ENCODE data around the gene TIGD6. TPM values are rescaled to one million over a fixed set of nuclear protein-coding genes. Genes with fewer than 3 reads are reported as not detected.

The TIGD6 gene
- total and polyA plus RNA-seq, 2 of the 4 experiments (the other 2 are of a cell fraction): 5.8 to 6.6 TPM

DNA sequence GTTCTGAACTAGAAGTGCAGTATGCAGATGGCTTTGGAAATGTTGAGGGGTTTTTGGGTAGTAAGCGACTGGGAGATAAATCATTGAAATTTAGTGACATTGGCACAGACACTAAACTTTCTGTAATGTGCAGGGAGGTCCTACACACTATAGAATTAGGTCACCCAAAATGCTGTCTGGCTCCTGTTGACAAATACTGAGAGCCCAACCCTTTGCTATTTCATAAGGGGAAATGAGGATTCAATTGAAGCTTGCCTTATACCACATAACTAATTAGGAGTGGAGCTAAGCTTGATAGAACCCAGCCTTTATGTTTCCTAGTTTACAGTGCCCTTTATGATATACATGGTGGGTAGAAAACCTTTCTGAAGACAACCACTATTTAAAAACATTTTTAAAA is 22.7 kb upstream of the TIGD6 start:
- no peaks in the 10 kb centered on the region for H4K20me1 ChIP-seq (ENCODE audit: insufficient read depth, low read length)
- no peak overlapping the region for H3K56ac ChIP-seq (ENCODE audit: extremely low read depth, insufficient read depth, low read length)
- in situ Hi-C loops (cut with MboI; ENCODE audit: low sequenced_read_pairs): no loop called here
- no peak overlapping the region for H4K91ac ChIP-seq (ENCODE audit: insufficient read depth, low read depth, low read length)
- H3K79me1 ChIP-seq (ENCODE audit: low read depth in 1 of 2, low read length in 2 of 2): peaks cover 27 to 54% of the 10 kb centered on the region in 2 experiments
- no peak overlapping the region; the same call in 1 of the 2 replicates for H3K18ac ChIP-seq (ENCODE audit: low read depth, low read length)
- H3K14ac ChIP-seq (replicated peaks; ENCODE audit: low read depth, low read length): peak overlapping the region; percentile 64
- H3K27me3 ChIP-seq (ENCODE audit: control insufficient read depth, insufficient read depth, low read length): no peaks in the 10 kb centered on the region
- no peak for ATAC-seq (ENCODE audit: low read depth)
- H3K27ac ChIP-seq (ENCODE audit: insufficient read depth, low read length): no peak overlapping the region
- H3K23ac ChIP-seq (ENCODE audit: low read depth, low read length): peak overlapping the region; percentile 75; the same call in 1 of the 2 replicates
- no peak overlapping the region for H3K9ac ChIP-seq (ENCODE audit: low read depth, low read length)
- ChIA-PET CTCF (no interaction called here), POLR2A (ENCODE audit: unreplicated experiment) (no interaction called here)
- peak overlapping the region; percentile 47; the same call in 1 of the 2 replicates for H2BK20ac ChIP-seq (ENCODE audit: low read depth, low read length)
- TF ChIP-seq RCOR1 (IDR thresholded peaks at IDR 0.05; ENCODE audit: insufficient replicate concordance, low read length) (no peak), POLR2A (IDR thresholded peaks at IDR 0.05; ENCODE audit: low read depth, low read length) (no peak), RFX5 (IDR thresholded peaks at IDR 0.05; ENCODE audit: low read depth, low read length) (no peak), BHLHE40 (IDR thresholded peaks at IDR 0.05; ENCODE audit: low read depth, low read length) (no peak), FOS (IDR thresholded peaks at IDR 0.05; ENCODE audit: low read depth, low read length) (no peak), CEBPB (IDR thresholded peaks at IDR 0.05; ENCODE audit: low read depth, low read length) (no peak), MXI1 (IDR thresholded peaks at IDR 0.05; ENCODE audit: borderline replicate concordance, low read depth, low read length) (no peak), MAZ (IDR thresholded peaks at IDR 0.05; ENCODE audit: borderline replicate concordance, low read depth, low read length) (no peak), NFE2L2 (IDR thresholded peaks at IDR 0.05; ENCODE audit: low read depth, low read length) (no peak), RAD21 (IDR thresholded peaks at IDR 0.05; ENCODE audit: low read length) (no peak), SMC3 (IDR thresholded peaks at IDR 0.05; ENCODE audit: low read depth, low read length) (no peak), MAFK (IDR thresholded peaks at IDR 0.05; ENCODE audit: low read depth, low read length) (no peak)
- TF ChIP-seq, protein P1, sequence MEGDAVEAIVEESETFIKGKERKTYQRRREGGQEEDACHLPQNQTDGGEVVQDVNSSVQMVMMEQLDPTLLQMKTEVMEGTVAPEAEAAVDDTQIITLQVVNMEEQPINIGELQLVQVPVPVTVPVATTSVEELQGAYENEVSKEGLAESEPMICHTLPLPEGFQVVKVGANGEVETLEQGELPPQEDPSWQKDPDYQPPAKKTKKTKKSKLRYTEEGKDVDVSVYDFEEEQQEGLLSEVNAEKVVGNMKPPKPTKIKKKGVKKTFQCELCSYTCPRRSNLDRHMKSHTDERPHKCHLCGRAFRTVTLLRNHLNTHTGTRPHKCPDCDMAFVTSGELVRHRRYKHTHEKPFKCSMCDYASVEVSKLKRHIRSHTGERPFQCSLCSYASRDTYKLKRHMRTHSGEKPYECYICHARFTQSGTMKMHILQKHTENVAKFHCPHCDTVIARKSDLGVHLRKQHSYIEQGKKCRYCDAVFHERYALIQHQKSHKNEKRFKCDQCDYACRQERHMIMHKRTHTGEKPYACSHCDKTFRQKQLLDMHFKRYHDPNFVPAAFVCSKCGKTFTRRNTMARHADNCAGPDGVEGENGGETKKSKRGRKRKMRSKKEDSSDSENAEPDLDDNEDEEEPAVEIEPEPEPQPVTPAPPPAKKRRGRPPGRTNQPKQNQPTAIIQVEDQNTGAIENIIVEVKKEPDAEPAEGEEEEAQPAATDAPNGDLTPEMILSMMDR (conservative IDR thresholded peaks at IDR 0.05; ENCODE audit: low read depth, low read length): no peak
- TF ChIP-seq, protein P2, sequence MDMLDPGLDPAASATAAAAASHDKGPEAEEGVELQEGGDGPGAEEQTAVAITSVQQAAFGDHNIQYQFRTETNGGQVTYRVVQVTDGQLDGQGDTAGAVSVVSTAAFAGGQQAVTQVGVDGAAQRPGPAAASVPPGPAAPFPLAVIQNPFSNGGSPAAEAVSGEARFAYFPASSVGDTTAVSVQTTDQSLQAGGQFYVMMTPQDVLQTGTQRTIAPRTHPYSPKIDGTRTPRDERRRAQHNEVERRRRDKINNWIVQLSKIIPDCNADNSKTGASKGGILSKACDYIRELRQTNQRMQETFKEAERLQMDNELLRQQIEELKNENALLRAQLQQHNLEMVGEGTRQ (IDR thresholded peaks at IDR 0.05; ENCODE audit: low read depth, low read length): no peak
- TF ChIP-seq, protein P3, sequence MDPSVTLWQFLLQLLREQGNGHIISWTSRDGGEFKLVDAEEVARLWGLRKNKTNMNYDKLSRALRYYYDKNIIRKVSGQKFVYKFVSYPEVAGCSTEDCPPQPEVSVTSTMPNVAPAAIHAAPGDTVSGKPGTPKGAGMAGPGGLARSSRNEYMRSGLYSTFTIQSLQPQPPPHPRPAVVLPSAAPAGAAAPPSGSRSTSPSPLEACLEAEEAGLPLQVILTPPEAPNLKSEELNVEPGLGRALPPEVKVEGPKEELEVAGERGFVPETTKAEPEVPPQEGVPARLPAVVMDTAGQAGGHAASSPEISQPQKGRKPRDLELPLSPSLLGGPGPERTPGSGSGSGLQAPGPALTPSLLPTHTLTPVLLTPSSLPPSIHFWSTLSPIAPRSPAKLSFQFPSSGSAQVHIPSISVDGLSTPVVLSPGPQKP (IDR thresholded peaks at IDR 0.05; ENCODE audit: borderline replicate concordance, low read depth, low read length): no peak
- peaks cover 12% of the 10 kb centered on the region for H3K4me1 ChIP-seq (ENCODE audit: control insufficient read depth, insufficient read depth, low read length)
- intact Hi-C loops (cut with micrococcal nuclease): no loop called here
- H2BK120ac ChIP-seq (ENCODE audit: low read depth, low read length): peak overlapping the region; percentile 53; the same call in 1 of the 2 replicates
- H3K4ac ChIP-seq (ENCODE audit: low read depth, low read length): peak overlapping the region; percentile 65; the same call in 1 of the 2 replicates
- H2BK15ac ChIP-seq (ENCODE audit: low read depth, low read length): 0 out of 3 replicates have a peak overlapping the region, but pooled peaks have one; percentile 52
- peaks cover 33% of the 10 kb centered on the region for H3K36me3 ChIP-seq (ENCODE audit: control insufficient read depth, insufficient read depth, low read length)
- H3K4me2 ChIP-seq (ENCODE audit: low read depth, low read length): no peak overlapping the region
- H4K8ac ChIP-seq (ENCODE audit: low read depth in 2 of 2, low read length in 2 of 2): peak overlapping the region in 1 of 2 experiments; percentile 50; a peak in 1 of 4 replicates
- no peak for DNase-seq
- H3K9me3 ChIP-seq (ENCODE audit: control insufficient read depth, insufficient read depth, low read length): no peaks in the 10 kb centered on the region
- H4K5ac ChIP-seq (ENCODE audit: low read depth, low read length): no peak overlapping the region
- no TSS peak for BruUV-seq (replicated peaks)
- dilution Hi-C loops (cut with HindIII; ENCODE audit: low sequenced_read_pairs, unreplicated experiment): no loop called here
- WGBS, 2 experiments (ENCODE audit: extremely low coverage in 2 of 2, insufficient read length in 1 of 2): no CpG with 5 or more reads among the region's 1 CpG
- no peak overlapping the region for H2BK5ac ChIP-seq (ENCODE audit: low read depth, low read length, poor library complexity, severe bottlenecking)
- H2AFZ ChIP-seq (replicated peaks; ENCODE audit: low read length, poor library complexity): no peak overlapping the region
- H2AK5ac ChIP-seq (ENCODE audit: low read depth, low read length): peak overlapping the region; percentile 66; the same call in 1 of the 2 replicates
- H2AK9ac ChIP-seq (replicated peaks; ENCODE audit: low read depth, low read length, poor library complexity): no peak overlapping the region
- H3K4me3 ChIP-seq (ENCODE audit: insufficient read depth, low read depth, low read length): no peak overlapping the region
- peaks cover 10% of the 10 kb centered on the region for H3K9me1 ChIP-seq (ENCODE audit: insufficient read depth, low read length)
